Epithelial cell of esophagus (primary cell): ENCODE measurements around the gene ADI1.

Experiments
- DNase-seq: peaks from one replicate; pipeline ENCODE4 v3.0.0; 2010; ENCODE audit warnings: low read depth
- H3K4me3 ChIP-seq: 2 replicates; pipeline ENCODE4 v1.5.1; 2011; ENCODE audit warnings: mild to moderate bottlenecking, low read length, control low read depth
- CTCF ChIP-seq: IDR thresholded peaks from 2 replicates; pipeline ENCODE4 v1.5.1; 2011; ENCODE audit warnings: low read depth, mild to moderate bottlenecking, low read length, control low read depth, inconsistent platforms; ENCODE audit not compliant: insufficient read depth; ENCODE audit errors: missing control alignments

Gene ADI1

GRCh38 chr2:3466966-3467365, 52.4 kb downstream of the ADI1 start:
- TF ChIP-seq CTCF, result no peak
- DNase-seq, result no peak
- no peak overlapping the region for H3K4me3 ChIP-seq

GRCh38 chr2:3466482-3466863, 52.9 kb downstream of the ADI1 start:
- no peak overlapping the region for H3K4me3 ChIP-seq
- TF ChIP-seq CTCF, result no peak
- no peak for DNase-seq

- no peak overlapping the region for H3K4me3 ChIP-seq
- peak; percentile 88 for DNase-seq
Measured at GRCh38 chr2:3465844-3466481, 53.4 kb downstream of the ADI1 start.

GRCh38 chr2:3465328-3465727, 54.0 kb downstream of the ADI1 start:
- no peak overlapping the region for H3K4me3 ChIP-seq
- no peak for TF ChIP-seq CTCF
- no peak for DNase-seq

More at GRCh38 chr2:3465844-3466481, 53.4 kb downstream of the ADI1 start:
- no peak for TF ChIP-seq CTCF

- no peak for TF ChIP-seq CTCF
- no peak overlapping the region for H3K4me3 ChIP-seq
- no peak for DNase-seq
Measured at GRCh38 chr2:3464401-3465005, 54.8 kb downstream of the ADI1 start.

GRCh38 chr2:3463944-3464343, 55.4 kb downstream of the ADI1 start:
- H3K4me3 ChIP-seq, result no peak overlapping the region
- TF ChIP-seq CTCF, result no peak
- DNase-seq, result no peak
